Body of pancreas (tissue), 4 donors: ENCODE results near the gene SLC9A3.

Source experiments
- POLR2A ChIP-seq, 3 donors: fragments of 450-650 bp; IDR thresholded peaks; one replicate each; pipeline ENCODE4 v1.6.1; 2016; ENCODE audit warnings: antibody characterized with exemption in 3 of 3, mild to moderate bottlenecking in 2 of 3
- TF ChIP-seq, protein P1 (sequence below), 7 experiments: fragments of 450-650 bp in 4 of 7; fragments of 200-600 bp in 3 of 7; sonication (generic) in 3 of 7; IDR thresholded peaks; one replicate each; pipeline ENCODE4 v1.5.1; 2016 to 2019; ENCODE audit warnings: antibody characterized with exemption in 7 of 7

DNA sequence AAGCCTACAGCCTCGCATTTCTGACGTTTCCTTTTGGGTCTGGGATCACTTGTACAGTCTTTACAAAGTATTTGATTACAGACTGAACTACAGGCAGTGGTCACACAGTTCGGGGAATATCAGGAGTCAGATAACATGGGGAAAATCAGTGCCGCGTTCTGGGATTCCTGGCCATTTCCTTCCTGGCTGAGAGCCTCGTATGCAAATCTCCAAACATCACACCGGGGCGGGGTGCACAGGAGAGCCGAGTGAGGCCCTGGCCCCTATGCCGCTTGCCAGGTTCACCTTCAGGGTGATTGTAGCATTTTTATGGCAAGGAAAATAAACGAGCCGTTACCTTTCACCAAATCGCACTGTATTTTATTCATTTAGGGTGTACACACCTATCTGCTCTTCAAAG is 29.6 kb upstream of the SLC9A3 start:
- TF ChIP-seq POLR2A (IDR thresholded peaks at IDR 0.05) = no peak
- TF ChIP-seq, protein P1, sequence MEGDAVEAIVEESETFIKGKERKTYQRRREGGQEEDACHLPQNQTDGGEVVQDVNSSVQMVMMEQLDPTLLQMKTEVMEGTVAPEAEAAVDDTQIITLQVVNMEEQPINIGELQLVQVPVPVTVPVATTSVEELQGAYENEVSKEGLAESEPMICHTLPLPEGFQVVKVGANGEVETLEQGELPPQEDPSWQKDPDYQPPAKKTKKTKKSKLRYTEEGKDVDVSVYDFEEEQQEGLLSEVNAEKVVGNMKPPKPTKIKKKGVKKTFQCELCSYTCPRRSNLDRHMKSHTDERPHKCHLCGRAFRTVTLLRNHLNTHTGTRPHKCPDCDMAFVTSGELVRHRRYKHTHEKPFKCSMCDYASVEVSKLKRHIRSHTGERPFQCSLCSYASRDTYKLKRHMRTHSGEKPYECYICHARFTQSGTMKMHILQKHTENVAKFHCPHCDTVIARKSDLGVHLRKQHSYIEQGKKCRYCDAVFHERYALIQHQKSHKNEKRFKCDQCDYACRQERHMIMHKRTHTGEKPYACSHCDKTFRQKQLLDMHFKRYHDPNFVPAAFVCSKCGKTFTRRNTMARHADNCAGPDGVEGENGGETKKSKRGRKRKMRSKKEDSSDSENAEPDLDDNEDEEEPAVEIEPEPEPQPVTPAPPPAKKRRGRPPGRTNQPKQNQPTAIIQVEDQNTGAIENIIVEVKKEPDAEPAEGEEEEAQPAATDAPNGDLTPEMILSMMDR (IDR thresholded peaks at IDR 0.05) = no peak
